ENCODE measurements around the gene DTWD1.

GRCh38 chr15:49696433-49696832 is 75.6 kb downstream of the DTWD1 start:
- TF ChIP-seq CTCF (IDR thresholded peaks at IDR 0.05) = no peak
- no peak for TF ChIP-seq POLR2A (IDR thresholded peaks at IDR 0.05)
